ENCODE data around the gene THRA. TPM values are rescaled to one million over a fixed set of nuclear protein-coding genes. Genes with fewer than 3 reads are reported as not detected.
A peak's percentile ranks its signal among the peaks of the same experiment; 100 is the strongest.

The THRA gene
- total RNA-seq, 2 experiments from 2014 or later = 8.4 TPM

DNA sequence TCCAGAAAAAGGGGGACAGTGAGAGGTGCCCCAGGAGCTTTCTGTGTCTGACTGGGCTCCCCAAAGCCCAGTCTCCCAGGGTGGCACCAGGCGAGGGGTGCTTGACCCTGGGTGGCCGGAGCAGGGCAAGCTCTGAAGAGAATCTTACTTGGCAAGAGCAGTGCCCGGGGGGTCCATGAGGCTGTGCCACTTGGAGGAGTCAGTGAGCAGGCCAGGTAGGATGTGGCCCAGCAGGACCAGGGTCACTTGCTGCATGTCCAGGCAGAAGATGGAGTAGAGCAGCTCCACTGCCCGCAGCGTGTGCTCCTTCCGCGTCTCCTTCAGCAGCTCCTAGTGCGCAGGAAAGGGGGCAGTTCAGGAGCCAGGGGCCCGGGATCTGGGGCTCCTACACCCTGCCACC lies 40.3 kb upstream of the THRA start:
- Mint-ChIP-seq H3K4me3 (no peak overlapping the region), H3K9me3 (no peaks in the 10 kb centered on the region), H3K27me3 (no peaks in the 10 kb centered on the region), H3K27ac (no peak overlapping the region), H3K36me3 (ENCODE audit: low read depth) (peaks cover 51% of the 10 kb centered on the region), H3K4me1 (peaks cover 25% of the 10 kb centered on the region)
- POLR2A ChIA-PET = interaction anchor here (0.9 kb wide), 1 partner anchor 9 kb away, joined by 3 read pairs; no protein-coding TSS in a partner anchor
- CTCF ChIA-PET = no interaction called here
- DNase-seq = no peak

DNA sequence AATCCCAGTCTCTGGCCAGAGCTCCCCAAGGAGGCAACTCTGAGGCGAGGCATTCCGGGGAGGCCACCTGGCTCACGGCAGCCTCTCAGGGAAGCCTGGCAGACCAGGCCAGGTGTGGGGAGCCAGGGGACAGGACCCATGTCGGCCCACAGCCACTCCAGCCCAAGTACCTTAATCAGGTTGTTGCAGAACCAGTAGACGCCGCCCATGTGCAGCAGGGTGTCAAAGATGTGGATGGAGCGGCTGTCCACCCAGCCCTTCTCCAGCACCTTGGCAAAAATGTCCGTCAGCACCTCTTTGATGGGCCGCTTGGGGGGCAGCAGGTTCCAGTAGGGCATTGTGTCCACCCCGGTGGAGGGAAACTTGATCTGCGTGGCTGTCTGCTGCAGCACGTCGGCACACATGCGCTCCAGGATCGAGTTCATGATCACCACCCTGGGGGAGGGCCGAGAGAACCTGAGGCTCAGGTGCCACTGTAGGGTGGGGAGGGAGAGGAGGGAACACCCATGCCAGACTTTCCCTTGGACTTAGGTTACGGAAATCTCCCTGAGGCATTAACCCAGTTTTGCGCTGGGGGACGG lies 39.7 kb upstream of the THRA start:
- H3K4me1 Mint-ChIP-seq = peaks cover 25% of the 10 kb centered on the region
- CTCF ChIA-PET = interaction anchor here (5.2 kb wide), 1 partner anchor 8 kb away, joined by 88 read pairs; the partner anchor contains the start of gene CSF3

DNA sequence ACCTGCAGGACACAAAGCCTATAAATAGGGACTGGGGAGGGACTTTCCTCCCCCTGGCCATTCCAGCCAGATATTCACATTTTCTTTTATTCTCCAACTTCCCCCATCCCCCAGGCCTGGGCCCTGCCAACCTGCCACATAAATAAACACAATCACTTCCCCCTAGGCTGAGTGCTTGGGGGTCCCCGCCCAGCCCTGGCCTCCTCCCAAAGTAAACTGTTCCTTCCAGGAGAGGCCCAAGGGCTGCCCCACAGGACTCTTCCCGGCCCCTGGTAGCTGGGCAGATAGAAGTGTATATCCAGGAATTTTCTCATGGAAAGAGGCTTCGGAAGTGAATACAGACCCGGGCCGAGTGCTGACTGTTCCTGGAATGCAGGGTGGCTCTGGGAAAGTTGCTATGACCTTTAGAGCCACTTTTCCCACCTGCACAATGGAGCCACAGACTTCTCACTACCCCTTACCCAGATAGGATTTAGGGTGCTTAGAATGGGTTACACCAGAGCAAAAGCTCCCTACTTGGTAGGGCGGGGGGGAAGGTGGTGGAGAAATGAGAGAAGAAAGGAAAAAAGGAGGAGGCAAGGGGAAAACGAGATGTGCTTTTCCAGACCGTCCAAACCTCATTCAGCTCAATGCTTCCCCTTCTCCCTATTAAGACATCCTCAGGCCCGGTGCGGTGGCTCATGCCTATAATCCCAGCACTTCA lies 39.0 kb upstream of the THRA start:
- Mint-ChIP-seq H3K9me3 (no peaks in the 10 kb centered on the region), H3K27ac (no peak overlapping the region), H3K27me3 (no peaks in the 10 kb centered on the region), H3K4me3 (no peak overlapping the region), H3K36me3 (ENCODE audit: low read depth) (peaks cover 57% of the 10 kb centered on the region), H3K4me1 (peaks cover 25% of the 10 kb centered on the region)
- no peak for DNase-seq
- ChIA-PET CTCF (interaction anchor here (5.2 kb wide), 1 partner anchor 9 kb away, joined by 88 read pairs; the partner anchor contains the start of gene CSF3), POLR2A (no interaction called here)

More for the DNA sequence above, 39.7 kb upstream of the THRA start:
- Mint-ChIP-seq H3K4me3 (no peak overlapping the region), H3K27ac (no peak overlapping the region), H3K27me3 (no peaks in the 10 kb centered on the region), H3K9me3 (no peaks in the 10 kb centered on the region), H3K36me3 (ENCODE audit: low read depth) (peaks cover 53% of the 10 kb centered on the region)
- no peak for DNase-seq
- POLR2A ChIA-PET = no interaction called here

DNA sequence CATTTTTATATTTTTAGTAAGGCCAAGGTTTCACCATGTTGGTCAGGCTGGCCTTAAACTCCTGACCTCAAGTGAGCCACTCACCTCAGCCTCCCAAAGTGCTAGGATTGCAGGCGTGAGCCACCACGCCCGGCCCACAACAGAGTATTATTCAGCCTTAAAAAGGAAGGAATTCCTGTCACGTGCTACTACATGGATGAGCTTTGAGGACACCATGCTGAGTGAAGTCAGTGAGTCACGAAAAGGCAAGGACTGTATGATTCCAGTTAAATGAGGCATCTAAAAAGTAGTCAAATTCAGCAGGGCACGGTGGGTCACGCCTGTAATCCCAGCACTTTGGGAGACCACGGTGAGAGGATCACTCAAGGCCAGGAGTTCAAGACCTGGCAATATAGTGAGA lies 37.9 kb upstream of the THRA start:
- ChIA-PET CTCF (interaction anchor here (0.9 to 5.2 kb wide), 6 partner anchors 10 to 143 kb away, joined by 4 to 88 read pairs (median 17); partner anchors contain the start of genes CSF3 and MED24), POLR2A (interaction anchor here (1.5 kb wide), 1 partner anchor 29 kb away, joined by 4 read pairs; no protein-coding TSS in a partner anchor)
- Mint-ChIP-seq H3K4me3 (no peak overlapping the region), H3K27ac (peak overlapping the region; percentile 69), H3K9me3 (no peaks in the 10 kb centered on the region), H3K27me3 (no peaks in the 10 kb centered on the region), H3K36me3 (ENCODE audit: low read depth) (peaks cover 59% of the 10 kb centered on the region), H3K4me1 (peaks cover 25% of the 10 kb centered on the region)
- DNase-seq = no peak

DNA sequence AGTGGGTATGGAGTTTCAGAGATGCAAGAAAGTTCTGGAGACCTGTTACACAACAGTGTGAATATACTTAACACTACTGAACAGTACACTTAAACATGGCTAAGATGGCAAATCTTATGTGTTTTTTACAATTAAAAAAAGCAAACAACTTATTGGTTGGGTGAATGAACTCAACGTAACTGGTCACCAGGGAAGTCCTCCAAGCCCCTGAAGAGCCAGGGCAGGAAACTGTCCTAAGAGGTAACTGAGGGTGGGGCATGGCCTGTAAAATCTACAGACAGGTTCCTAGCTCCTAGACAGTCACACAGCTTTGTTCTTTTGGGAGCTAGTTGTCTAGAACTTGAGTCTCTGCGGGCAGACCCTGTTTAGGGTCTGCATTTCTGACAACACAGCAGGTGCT lies 37.2 kb upstream of the THRA start:
- Mint-ChIP-seq H3K9me3 (no peaks in the 10 kb centered on the region), H3K27ac (peak overlapping the region; percentile 69), H3K36me3 (ENCODE audit: low read depth) (peaks cover 55% of the 10 kb centered on the region), H3K4me3 (no peak overlapping the region), H3K27me3 (no peaks in the 10 kb centered on the region), H3K4me1 (peaks cover 25% of the 10 kb centered on the region)
- no peak for DNase-seq
- ChIA-PET CTCF (interaction anchor here (0.5 to 5.2 kb wide), 14 partner anchors 11 to 258 kb away, joined by 3 to 88 read pairs (median 8); partner anchors contain the start of genes CSF3 and MED24), POLR2A (interaction anchor here (1.4 to 1.6 kb wide), 4 partner anchors 10 to 60 kb away, joined by 3 to 4 read pairs (median 4); partner anchors contain the start of gene CSF3)

DNA sequence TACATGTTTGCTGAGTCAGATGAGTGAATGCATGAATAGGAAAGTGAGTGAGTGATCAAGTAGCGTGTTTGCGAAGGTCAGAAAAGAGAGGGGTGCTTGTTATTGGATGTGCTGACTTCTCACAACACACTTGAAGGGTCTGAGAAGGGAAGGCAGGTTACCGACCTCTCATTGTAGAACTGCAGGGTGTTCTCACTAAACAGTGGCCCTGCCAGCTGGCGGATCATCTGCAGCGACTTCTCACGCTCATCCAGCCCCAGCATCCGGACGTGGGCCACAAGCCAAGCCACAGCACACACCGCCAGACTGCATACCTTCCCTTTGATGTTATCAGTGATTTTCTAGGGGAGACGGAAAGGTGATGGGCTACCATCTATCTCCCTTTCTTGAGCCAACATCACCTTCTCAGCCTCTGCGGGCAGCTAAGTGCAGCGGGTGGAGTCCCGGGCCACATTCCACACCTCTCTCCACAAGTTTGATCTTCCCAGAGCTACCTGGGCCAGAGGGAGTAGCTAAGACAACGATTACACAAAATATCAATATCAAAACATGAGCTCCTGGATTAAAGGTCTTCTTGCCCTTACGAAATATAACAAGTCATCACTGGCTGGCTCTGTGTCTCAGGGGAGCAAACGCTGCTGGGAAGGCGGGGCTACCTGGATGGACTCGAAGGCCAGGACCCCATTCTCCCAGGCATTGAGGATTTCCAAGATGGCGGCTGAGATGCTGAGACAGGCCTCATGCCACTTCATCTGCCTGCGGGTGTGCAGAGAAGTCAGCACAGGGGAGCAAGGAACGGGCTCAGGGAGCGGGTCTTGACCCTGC lies 36.6 kb upstream of the THRA start:
- Mint-ChIP-seq H3K36me3 (ENCODE audit: low read depth) (peaks cover 57% of the 10 kb centered on the region), H3K27me3 (no peaks in the 10 kb centered on the region), H3K27ac (peak overlapping the region; percentile 69), H3K4me1 (peaks cover 25% of the 10 kb centered on the region), H3K4me3 (no peak overlapping the region), H3K9me3 (no peaks in the 10 kb centered on the region)
- ChIA-PET POLR2A (interaction anchor here (1.1 to 1.6 kb wide), 7 partner anchors 9 to 81 kb away, joined by 3 to 5 read pairs (median 4); partner anchors contain the start of gene CSF3), CTCF (interaction anchor here (0.5 to 5.2 kb wide), 22 partner anchors 11 to 404 kb away, joined by 3 to 88 read pairs (median 5); partner anchors contain the start of genes CSF3 and MED24)
- peak; percentile 59 for DNase-seq

DNA sequence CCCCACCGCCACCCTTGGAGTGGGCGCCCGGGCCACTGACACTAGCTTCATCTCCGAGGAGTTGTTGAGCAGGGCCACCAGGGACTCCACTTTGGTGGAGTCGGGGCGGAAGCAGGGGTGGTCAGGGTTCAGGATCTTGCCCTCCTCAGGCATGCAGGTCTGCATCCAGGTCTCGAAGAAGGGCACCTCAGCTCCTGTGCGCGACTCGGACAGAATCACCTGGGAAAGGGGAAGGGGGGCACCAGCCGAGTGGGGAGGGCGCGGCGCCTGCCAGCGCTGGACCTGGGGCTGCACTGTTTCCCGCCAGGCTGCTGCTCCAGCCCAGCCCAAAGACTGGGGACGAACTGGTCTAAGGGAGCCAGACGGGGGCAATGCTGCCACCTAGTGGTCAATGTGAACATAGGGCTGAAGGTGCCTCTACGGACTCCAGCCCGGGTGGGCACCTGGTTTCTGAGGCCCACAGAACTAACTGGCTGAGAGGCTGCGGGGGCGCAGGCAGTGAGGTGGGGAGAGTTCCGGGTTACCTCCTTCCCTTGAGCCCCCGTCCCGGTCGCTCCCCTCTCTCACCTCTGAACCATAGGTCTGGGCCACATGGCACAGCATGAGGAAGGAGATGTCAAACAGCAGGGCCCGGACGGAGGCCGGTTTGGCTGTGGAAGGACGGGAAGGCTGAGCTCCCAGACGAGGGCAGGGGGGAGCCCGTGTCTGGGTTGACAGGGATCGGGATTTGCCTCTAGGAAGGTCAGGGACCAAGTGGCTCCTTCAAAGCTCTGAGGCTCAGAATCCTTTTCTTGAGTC lies 35.8 kb upstream of the THRA start:
- H3K27me3 Mint-ChIP-seq = no peaks in the 10 kb centered on the region
- peaks cover 52% of the 10 kb centered on the region for H3K36me3 Mint-ChIP-seq (ENCODE audit: low read depth)
- ChIA-PET POLR2A (interaction anchor here (1.1 to 1.6 kb wide), 6 partner anchors 8 to 80 kb away, joined by 3 to 5 read pairs (median 4); partner anchors contain the start of gene CSF3), CTCF (interaction anchor here (0.7 to 5.2 kb wide), 37 partner anchors 11 to 405 kb away, joined by 3 to 88 read pairs (median 5); partner anchors contain the start of genes CSF3, MED24, NR1D1 and PSMD3)
- no peak overlapping the region for H3K4me3 Mint-ChIP-seq
- H3K9me3 Mint-ChIP-seq = no peaks in the 10 kb centered on the region
- peaks cover 25% of the 10 kb centered on the region for H3K4me1 Mint-ChIP-seq
- H3K27ac Mint-ChIP-seq = no peak overlapping the region
- DNase-seq = peak; percentile 81

DNA sequence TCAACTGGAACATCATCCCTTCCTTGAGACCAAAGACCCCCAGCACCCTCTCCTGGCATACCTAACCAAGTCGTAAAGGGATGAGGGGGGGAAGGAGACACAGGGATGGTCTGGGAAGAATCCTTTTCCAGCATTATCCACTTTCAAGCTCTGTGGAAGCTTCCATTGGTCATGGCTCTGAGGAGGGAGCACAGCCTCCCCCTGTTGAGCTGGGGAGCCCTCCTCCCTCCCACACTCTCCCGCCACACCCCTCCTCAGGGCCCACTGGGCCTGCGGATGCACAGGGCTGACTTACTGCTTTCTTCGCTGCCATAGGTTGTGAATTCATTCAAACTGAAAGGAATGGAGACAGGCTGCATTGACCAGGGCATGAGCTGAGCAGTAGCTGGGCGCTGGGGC lies 35.2 kb upstream of the THRA start:
- no peaks in the 10 kb centered on the region for H3K9me3 Mint-ChIP-seq
- H3K27ac Mint-ChIP-seq = no peak overlapping the region
- peaks cover 25% of the 10 kb centered on the region for H3K4me1 Mint-ChIP-seq
- no peak overlapping the region for H3K4me3 Mint-ChIP-seq
- peaks cover 54% of the 10 kb centered on the region for H3K36me3 Mint-ChIP-seq (ENCODE audit: low read depth)
- no peaks in the 10 kb centered on the region for H3K27me3 Mint-ChIP-seq
- ChIA-PET CTCF (interaction anchor here (0.8 to 5.2 kb wide), 26 partner anchors 10 to 406 kb away, joined by 3 to 88 read pairs (median 5); partner anchors contain the start of genes CSF3, MED24, NR1D1 and PSMD3), POLR2A (interaction anchor here (0.7 to 1.1 kb wide), 2 partner anchors 80 to 298 kb away, joined by 3 read pairs; no protein-coding TSS in a partner anchor)
- DNase-seq = no peak

DNA sequence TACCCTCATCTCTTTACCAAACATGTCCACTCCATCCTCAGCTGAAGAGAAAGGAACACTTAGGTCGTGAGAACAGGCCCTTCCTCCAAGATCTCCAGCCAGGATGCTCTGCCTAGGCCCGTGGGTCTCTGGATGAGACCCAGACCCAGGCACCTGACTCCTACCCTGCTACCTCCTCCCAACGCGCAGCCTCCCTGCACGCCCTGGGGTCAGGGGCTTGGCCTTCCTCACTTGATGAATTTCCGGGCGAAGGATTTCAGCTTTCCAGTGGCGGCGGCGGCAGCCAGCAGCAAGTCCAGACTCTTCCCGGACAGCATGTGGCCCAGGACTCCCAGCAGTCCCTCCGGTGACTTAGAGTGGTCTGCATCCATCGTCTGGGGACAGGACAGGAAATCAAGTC lies 34.2 kb upstream of the THRA start:
- Mint-ChIP-seq H3K36me3 (ENCODE audit: low read depth) (peaks cover 56% of the 10 kb centered on the region), H3K27ac (no peak overlapping the region), H3K9me3 (no peaks in the 10 kb centered on the region), H3K27me3 (no peaks in the 10 kb centered on the region), H3K4me1 (peaks cover 25% of the 10 kb centered on the region), H3K4me3 (no peak overlapping the region)
- no peak for DNase-seq
- ChIA-PET POLR2A (no interaction called here), CTCF (interaction anchor here (0.5 to 4.0 kb wide), 5 partner anchors 47 to 81 kb away, joined by 4 to 18 read pairs (median 5); partner anchors contain the start of gene PSMD3)

DNA sequence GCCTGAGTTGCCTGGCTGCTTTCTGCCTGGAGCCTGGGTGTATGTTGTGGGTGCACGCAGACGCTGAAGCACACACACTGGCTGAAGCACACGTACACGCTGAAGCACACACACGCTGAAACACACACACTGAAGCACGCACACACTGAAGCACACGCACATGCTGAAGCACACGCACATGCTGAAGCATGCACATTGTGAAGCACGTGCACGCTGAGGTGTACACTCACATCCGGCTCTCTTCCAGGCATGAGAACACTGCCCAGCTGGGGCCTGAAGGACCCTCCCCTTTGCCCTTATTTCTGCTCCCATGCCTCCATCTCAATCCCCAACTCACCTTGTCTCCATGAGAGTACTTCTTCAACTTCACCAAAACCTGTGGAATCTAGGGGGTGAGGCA lies 31.1 kb upstream of the THRA start:
- H3K4me1 Mint-ChIP-seq = peaks cover 5% of the 10 kb centered on the region
- no peak overlapping the region for H3K4me3 Mint-ChIP-seq
- CTCF ChIA-PET = interaction anchor here (1.1 to 1.7 kb wide), 2 partner anchors 18 to 54 kb away, joined by 3 to 4 read pairs; no protein-coding TSS in a partner anchor
- no peaks in the 10 kb centered on the region for H3K9me3 Mint-ChIP-seq
- H3K27me3 Mint-ChIP-seq = no peaks in the 10 kb centered on the region
- no peak overlapping the region for H3K27ac Mint-ChIP-seq
- POLR2A ChIA-PET = interaction anchor here (0.9 kb wide), 1 partner anchor 23 kb away, joined by 3 read pairs; the partner anchor contains the start of gene MED24
- no peak for DNase-seq
- H3K36me3 Mint-ChIP-seq (ENCODE audit: low read depth) = peaks cover 43% of the 10 kb centered on the region

DNA sequence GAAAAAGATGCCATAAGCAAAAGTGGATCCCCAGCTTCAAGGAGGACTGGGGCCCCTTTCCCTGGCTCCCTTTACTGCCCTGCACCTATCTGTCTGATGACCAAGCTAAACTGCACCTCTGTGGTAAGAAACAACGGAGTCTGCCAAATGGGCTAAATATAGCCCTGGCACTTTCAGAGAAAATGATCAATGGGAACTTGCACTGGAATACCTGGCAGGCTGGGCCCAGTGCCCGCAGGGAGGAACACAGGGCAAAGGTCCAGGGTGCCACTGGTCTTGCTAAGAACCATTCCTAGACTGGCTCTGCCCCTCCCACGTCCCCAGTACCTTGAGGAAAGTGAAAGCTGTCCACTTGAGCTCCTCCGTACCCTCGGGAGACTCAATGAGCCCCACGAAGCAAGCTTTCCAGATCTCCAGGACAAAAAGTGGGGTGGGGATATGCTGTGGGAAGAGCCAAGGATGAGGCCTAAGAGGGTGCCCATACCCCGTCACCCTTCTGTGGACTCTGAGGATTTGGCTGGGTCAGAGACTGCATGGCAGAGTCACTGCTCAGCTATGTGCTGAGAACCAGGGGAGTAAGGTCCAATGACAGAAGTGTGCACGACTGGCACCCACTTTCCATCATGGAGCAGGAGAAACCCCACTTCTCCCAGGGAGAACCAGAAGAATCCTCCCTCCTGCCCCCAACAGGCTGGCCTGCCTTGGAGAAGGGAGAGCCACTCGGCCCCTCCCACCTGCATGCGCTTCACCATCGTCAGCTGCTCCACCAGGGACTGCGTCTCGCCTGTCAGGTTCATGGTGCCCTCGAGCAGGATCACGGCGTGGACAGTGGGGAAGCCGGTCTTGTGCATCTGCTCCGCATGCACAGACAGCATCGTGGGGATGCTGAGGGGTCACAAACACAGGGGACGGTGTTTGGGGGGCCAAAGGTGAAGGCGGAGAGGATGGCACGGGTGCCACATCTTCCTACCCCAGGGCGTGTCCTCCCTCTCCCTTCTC lies 30.1 kb upstream of the THRA start:
- DNase-seq = no peak
- POLR2A ChIA-PET = interaction anchor here (0.9 kb wide), 1 partner anchor 22 kb away, joined by 3 read pairs; the partner anchor contains the start of gene MED24
- CTCF ChIA-PET = interaction anchor here (1.1 to 1.7 kb wide), 2 partner anchors 19 to 53 kb away, joined by 3 to 4 read pairs; no protein-coding TSS in a partner anchor
- H3K27me3 Mint-ChIP-seq = no peaks in the 10 kb centered on the region
- no peak overlapping the region for H3K4me3 Mint-ChIP-seq
- peaks cover 37% of the 10 kb centered on the region for H3K36me3 Mint-ChIP-seq (ENCODE audit: low read depth)
- H3K4me1 Mint-ChIP-seq = no peaks in the 10 kb centered on the region
- H3K27ac Mint-ChIP-seq = no peak overlapping the region
- no peaks in the 10 kb centered on the region for H3K9me3 Mint-ChIP-seq

Data from activated CD4-positive, alpha-beta memory T cell treated with anti-CD3 and anti-CD28 coated beads, Interleukin-2, amount 10 ng/mL, durations not matched to agents 7 days and 5 days (primary cell).